GM19324 (cell line): ENCODE data around the gene KCP.

Experiments used
- ATAC-seq: cut with Tn5 transposase; IDR thresholded peaks from one replicate; pipeline ENCODE4 v1.9.1; 2021; ENCODE audit warnings: mild to moderate bottlenecking, moderate library complexity; ENCODE audit not compliant: unreplicated experiment, low FRiP score

The KCP gene

DNA sequence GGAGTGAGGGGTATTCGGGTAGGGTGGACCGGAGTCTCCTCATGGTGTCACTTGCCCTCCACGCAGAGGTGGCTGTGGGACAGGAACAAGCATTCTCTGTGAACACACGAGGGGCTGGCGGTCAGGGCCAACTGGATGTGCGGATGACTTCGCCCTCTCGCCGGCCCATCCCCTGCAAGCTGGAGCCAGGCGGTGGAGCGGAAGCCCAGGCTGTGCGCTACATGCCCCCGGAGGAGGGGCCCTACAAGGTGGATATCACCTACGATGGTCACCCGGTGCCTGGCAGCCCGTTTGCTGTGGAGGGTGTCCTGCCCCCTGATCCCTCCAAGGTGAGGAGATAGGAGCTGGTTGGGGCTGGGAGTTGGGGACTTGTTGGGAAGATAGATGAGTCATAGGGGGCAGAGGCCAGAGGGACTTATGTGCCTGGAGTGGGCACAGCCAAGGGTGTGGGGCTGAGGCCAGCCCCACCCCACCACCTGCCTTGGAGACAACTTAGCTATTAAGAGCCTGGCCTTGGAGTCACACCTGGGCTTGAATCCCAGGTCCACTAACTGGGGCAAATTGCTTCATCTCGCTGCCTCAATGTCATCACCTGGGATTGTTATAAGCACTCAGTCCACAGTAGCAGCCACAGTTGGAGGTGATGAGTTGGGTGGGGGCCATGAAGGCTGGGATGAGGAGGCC, 66.4 kb downstream of the KCP start:
- ATAC-seq = no peak

DNA sequence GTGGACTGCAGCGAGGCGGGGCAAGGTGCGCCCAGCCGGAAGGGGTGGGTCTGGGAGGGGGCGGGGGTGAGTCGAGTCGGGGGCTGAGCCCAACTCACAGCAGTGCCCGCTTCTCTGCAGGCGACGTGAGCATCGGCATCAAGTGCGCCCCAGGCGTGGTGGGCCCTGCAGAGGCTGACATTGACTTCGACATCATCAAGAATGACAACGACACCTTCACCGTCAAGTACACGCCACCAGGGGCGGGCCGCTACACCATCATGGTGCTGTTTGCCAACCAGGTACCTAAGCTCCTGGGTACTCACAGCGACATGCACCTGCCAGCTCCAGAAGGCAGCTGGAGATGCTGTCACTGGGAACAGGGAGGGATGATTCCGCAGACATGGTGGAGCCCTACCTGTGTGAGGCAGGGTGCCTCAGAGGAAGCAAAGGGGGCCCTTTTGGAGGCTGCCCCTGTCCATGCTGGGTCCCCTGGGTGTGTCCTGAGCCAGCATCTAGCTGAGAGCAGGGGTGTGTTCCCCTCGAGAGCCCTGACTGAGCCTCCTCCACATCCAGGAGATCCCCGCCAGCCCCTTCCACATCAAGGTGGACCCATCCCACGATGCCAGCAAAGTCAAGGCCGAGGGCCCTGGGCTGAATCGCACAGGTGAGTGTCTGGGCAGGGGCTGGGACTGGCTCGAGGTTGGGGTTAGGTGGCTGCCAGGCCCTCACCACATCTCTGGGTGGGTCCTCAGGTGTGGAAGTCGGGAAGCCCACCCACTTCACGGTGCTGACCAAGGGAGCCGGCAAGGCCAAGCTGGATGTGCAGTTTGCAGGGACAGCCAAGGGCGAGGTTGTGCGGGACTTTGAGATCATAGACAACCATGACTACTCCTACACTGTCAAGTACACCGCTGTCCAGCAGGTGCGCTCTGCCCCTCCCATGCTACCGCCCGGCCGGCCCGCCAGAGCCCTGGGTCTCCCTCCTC, 67.6 kb downstream of the KCP start:
- ATAC-seq = no peak

DNA sequence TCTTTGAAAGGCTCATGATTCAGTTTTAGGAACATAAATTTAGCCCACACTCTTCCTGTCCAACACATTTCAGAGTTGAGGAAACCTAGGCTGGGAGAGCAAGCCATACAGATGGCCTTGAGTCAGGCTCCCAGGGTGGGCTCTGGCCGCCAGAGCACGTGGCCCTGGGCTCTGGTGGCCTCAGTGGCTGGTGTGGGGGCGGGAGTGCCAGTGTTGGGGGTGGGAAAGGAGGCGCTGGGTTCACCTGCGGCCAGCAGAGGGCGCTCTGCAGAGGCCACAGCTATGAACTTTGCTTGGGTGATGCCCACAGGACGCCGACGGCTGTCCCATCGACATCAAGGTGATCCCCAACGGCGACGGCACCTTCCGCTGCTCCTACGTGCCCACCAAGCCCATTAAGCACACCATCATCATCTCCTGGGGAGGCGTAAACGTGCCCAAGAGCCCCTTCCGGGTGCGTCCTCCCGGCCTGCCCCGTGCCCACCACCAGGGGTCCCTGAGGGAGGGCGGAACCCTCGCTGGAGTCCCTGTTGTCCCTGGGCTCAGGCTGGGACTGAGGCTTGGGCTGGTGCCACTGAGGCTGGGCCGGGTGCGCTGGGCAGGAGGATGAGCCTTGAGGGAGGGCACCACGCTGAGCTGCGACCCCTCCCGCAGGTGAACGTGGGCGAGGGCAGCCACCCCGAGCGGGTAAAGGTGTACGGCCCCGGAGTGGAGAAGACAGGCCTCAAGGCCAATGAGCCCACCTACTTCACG, 68.4 kb downstream of the KCP start:
- ATAC-seq = no peak

- ATAC-seq = no peak
Observed at GRCh38 chr7:128841171-128841690, 69.3 kb downstream of the KCP start.

- no peak for ATAC-seq
Observed at GRCh38 chr7:128840326-128841170, 70.0 kb downstream of the KCP start.

DNA sequence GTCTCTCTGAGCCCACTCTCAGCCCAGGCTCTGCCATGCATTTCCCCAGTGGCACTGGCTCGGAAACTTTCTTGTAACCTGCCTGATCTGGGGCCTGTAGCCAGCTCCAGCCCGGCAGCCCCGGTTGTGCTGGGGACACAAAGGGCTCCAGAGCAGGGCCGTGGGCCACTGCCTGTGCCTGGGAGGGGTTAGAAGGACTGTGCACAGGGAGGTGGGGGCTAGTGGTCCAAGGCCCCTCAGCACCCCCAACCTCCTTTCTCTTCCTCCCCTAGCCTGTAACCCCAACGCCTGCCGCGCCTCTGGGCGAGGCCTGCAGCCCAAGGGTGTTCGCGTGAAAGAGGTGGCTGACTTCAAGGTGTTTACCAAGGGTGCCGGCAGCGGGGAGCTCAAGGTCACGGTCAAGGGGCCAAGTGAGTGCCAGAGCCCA, 70.7 kb downstream of the KCP start:
- ATAC-seq = no peak

DNA sequence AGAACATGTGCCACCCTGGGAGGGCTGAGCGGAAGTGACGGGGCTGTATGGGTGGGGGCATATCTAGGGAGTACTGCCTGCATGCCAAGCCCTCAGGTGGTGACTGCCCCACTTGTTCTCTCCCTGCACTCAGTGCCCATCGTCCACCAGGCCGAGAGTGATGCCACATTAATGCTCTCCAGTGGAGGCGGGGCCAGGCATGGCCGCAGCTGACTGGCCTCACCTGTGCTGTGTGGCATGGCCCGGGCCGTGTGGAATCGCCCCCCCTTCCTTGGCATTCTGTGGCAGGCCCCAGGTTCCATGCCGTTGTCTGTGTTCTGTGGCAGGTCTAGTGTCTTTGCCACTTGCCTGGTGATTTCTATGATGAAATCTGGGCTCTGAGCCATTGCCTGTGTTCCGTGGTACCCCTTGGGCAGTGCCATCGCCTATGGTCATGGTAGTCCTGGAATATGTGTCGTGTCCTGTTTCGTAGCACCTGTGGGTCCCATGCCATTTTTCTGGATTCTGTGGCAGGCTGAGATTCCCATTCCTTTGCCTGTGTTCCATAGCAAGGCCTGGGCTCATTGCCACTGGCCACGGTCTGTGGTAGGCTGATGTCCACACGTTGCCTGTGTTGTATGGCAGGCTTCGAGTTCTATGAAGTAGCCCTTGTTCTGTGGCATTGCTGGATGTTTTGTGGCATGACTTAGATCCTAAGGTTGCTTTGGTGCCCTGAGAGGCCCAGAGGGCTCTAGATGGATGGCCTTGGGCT, 71.4 kb downstream of the KCP start:
- no peak for ATAC-seq

DNA sequence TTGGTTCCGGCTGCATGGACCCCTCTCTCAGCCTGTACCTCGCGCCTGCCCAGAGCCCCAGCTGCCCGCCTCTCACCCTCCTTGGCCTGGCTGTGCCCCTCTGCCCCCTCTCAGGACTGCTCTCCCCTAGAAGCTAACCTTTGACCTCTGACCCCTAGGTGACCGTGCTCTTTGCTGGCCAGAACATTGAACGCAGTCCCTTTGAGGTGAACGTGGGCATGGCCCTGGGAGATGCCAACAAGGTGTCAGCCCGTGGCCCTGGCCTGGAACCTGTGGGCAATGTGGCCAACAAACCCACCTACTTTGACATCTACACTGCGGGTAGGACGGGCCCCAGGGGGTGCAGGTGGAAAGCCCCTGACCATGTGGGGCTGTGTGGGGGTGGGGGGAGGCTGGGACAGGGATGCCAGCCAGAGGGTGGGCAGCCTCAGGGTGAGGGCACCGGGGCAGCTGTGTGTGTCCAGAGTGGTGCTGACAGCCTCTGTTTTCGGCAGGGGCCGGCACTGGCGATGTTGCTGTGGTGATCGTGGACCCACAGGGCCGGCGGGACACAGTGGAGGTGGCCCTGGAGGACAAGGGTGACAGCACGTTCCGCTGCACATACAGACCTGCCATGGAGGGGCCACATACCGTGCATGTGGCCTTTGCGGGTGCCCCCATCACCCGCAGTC, 72.3 kb downstream of the KCP start:
- no peak for ATAC-seq

- ATAC-seq = no peak
Observed at GRCh38 chr7:128837521-128837921, 73.0 kb downstream of the KCP start.

DNA sequence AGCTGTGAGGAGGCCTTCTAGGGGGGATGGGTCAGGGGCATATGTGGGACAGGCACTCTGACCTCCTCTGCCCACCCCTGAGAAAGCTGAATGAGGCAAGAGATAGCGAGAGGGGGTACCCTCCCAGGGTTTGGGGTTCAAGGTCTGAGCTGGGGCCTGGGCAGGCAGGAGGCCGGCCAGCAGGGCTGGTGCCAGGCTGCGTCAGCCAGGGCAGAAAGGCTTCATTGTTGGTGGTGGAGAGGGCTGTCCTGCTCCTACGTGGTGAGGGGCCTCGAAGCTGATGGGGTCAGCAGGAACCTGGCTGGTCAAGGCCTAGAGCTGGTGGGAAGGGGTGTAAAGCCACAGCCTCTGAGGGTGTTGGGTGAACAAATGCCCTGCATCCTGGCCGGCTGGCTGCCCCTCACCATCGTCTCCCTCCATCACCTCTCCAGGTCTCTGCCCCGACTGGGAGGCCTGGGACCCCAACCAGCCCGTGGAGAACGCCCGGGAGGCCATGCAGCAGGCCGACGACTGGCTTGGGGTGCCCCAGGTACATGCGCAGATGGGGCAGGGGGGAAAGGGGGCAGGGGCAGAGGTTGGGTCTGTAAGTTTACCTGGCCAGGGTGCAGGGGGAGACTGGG, 73.7 kb downstream of the KCP start:
- ATAC-seq = no peak

DNA sequence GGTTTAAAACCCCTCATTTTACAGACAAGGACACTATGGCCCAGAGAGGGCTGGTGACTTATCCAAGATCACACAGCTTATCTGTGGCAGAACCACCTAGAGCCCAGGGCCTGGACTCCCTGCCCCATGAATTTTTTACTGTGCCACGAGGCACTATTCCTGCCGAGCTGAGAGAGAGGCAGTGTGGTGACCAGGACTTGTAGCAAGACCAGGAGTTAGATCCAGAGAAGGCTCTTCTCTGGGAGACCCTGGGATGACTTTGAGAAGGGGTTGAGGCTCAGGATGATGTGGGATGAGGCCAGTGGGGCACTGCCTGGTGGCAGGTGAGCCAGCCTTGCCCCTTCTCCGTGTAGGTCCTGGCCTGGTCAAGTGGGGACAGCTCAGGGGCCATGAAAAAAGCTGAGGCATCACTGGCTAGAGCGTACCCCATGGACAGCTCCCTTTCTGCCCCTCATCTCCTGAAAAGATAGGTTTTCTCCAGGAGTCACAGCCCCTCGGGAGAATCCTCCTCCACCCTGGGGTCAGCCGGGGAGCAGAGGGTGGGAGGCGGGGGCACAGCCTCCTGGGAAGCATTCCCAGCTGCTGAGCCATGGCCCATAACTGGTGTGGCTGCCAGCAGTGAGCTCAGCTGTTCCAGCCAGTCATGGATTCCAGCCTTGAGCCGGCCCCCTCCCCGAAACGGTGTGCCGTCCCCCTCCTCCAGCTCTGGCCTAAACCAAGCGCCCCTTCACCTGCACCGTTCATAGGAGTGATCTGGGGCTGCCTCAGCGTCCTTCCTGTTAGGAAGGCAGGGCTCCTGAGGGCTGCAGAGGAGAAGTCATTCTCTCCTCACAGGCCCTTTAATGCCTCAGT, 74.5 kb downstream of the KCP start:
- no peak for ATAC-seq

GRCh38 chr7:128835231-128835751, 75.2 kb downstream of the KCP start:
- ATAC-seq = no peak

GRCh38 chr7:128833946-128834325, 76.6 kb downstream of the KCP start:
- no peak for ATAC-seq

DNA sequence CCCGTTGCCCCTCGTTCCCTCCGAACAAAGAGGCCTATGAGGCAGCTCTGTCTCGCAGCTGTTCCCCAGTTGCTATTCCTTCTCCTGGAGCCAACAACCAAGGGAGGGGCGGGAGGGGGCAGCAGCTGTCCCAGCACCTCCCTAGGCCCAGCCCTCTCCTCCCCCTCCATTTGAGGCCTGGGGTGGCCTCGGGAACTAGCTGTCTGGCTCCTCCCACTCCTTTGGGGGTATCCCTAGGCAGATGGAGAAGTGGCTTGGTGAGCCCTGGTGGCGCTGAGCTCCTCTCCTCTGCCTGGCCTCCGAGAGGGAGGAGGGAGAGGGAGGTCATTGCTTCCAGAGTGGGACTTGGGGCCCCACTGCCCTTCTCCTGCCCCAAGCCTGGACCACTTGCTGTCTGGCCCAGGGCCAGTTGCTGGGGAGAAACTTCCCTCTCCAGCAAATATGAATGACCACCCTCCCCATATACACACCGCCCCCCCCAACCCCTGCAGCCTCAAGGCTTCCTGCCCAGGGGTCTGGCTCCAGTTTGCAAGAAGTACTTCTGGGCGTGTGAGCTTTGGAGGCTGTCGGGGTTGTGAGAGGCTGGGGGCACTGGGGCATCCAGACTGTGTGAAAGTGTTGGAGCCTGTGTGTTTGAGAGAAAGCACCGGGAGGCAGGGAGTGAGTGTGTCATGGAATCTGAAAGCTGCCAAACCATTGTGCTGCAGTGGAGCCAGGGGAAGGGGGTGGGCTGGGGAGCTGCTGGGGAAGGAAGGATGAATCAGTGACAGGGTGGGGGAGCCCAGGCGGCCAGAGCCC, 77.2 kb downstream of the KCP start:
- no peak for ATAC-seq

GRCh38 chr7:128832880-128833147, 77.7 kb downstream of the KCP start:
- no peak for ATAC-seq

- ATAC-seq = no peak
Observed at GRCh38 chr7:128831994-128832879, 78.3 kb downstream of the KCP start.
